Stimulated activated CD8-positive, alpha-beta memory T cell treated with anti-CD3 and anti-CD28 coated beads, Interleukin-15, amount 100 ng/mL, for 4 hours (primary cell): Measurements from ENCODE around the gene PSTPIP1.

Source experiments
- DNase-seq, 2 donors: peaks; one replicate each; pipeline ENCODE4 v3.0.0-alpha.2; 2020; ENCODE audit warnings: low read depth in 2 of 2

PSTPIP1 gene

GRCh38 chr15:76978522-76979330 is 16.2 kb upstream of the PSTPIP1 start:
- DNase-seq = no peak

- no peak for DNase-seq
These were observed 15.5 kb upstream of the PSTPIP1 start for GRCh38 chr15:76979331-76979925.

GRCh38 chr15:76979996-76980520 is 14.9 kb upstream of the PSTPIP1 start:
- no peak for DNase-seq

GRCh38 chr15:76982356-76982755 is 12.6 kb upstream of the PSTPIP1 start:
- DNase-seq = no peak

GRCh38 chr15:76982756-76983155 is 12.2 kb upstream of the PSTPIP1 start:
- DNase-seq = no peak

GRCh38 chr15:76983590-76984375 is 11.1 kb upstream of the PSTPIP1 start:
- no peak for DNase-seq

GRCh38 chr15:76986743-76987142 is 8.2 kb upstream of the PSTPIP1 start:
- no peak for DNase-seq

- no peak for DNase-seq
These were observed 7.7 kb upstream of the PSTPIP1 start for GRCh38 chr15:76987276-76987675.

GRCh38 chr15:76987896-76988860 is 6.7 kb upstream of the PSTPIP1 start:
- no peak for DNase-seq

GRCh38 chr15:76988867-76989780 is 5.8 kb upstream of the PSTPIP1 start:
- no peak for DNase-seq

GRCh38 chr15:76991048-76991447 is 3.9 kb upstream of the PSTPIP1 start:
- DNase-seq = no peak

- DNase-seq = no peak
These were observed 2.9 kb upstream of the PSTPIP1 start for GRCh38 chr15:76991741-76992645.

- no peak for DNase-seq
These were observed 1.7 kb upstream of the PSTPIP1 start for GRCh38 chr15:76993114-76993725.

- no peak for DNase-seq
These were observed 925 bp upstream of the PSTPIP1 start for GRCh38 chr15:76994001-76994400.

- no peak for DNase-seq
These were observed 430 bp upstream of the PSTPIP1 start for GRCh38 chr15:76994496-76994895.

- no peak for DNase-seq
These were observed 1.2 kb downstream of the PSTPIP1 start for GRCh38 chr15:76996076-76996525.

- DNase-seq = no peak
These were observed 1.8 kb downstream of the PSTPIP1 start for GRCh38 chr15:76996526-76997401.
